HG02852 (cell line): Measurements from ENCODE around the gene EHHADH.
A peak's percentile ranks its signal among the peaks of the same experiment; 100 is the strongest.

Experiments used
- ATAC-seq: cut with Tn5 transposase; IDR thresholded peaks from one replicate; pipeline ENCODE4 v1.9.1; 2021; ENCODE audit warnings: mild to moderate bottlenecking, moderate library complexity; ENCODE audit not compliant: unreplicated experiment

The EHHADH gene

GRCh38 chr3:185253645-185254410, at the start of gene EHHADH:
TSS of gene EHHADH (minus strand) at chr3:185254049. CDS start at chr3:185254022, 27 bp downstream.
- ATAC-seq = peak; percentile 88

- ATAC-seq = peak; percentile 89
These were observed 46.1 kb upstream of the EHHADH start for GRCh38 chr3:185299918-185300426.

- ATAC-seq = no peak
These were observed 44.0 kb upstream of the EHHADH start for GRCh38 chr3:185297867-185298266.

GRCh38 chr3:185292238-185292637, 38.4 kb upstream of the EHHADH start:
- ATAC-seq = no peak

- ATAC-seq = peak; percentile 56
These were observed 36.4 kb upstream of the EHHADH start for GRCh38 chr3:185290266-185290665.

GRCh38 chr3:185283374-185283935, 29.6 kb upstream of the EHHADH start:
- no peak for ATAC-seq

- peak; percentile 98 for ATAC-seq
These were observed 29.0 kb upstream of the EHHADH start for GRCh38 chr3:185282696-185283373.

- ATAC-seq = no peak
These were observed 26.9 kb upstream of the EHHADH start for GRCh38 chr3:185280572-185281365.

GRCh38 chr3:185279587-185280138, 25.8 kb upstream of the EHHADH start:
- ATAC-seq = no peak

GRCh38 chr3:185276415-185276814, 22.6 kb upstream of the EHHADH start:
- ATAC-seq = no peak

- ATAC-seq = no peak
These were observed 18.2 kb upstream of the EHHADH start for GRCh38 chr3:185272033-185272432.

- ATAC-seq = no peak
These were observed 17.1 kb upstream of the EHHADH start for GRCh38 chr3:185270956-185271332.

- no peak for ATAC-seq
These were observed 16.6 kb upstream of the EHHADH start for GRCh38 chr3:185270262-185270955.

GRCh38 chr3:185268194-185268962, 14.5 kb upstream of the EHHADH start:
- ATAC-seq = no peak

GRCh38 chr3:185267193-185267592, 13.3 kb upstream of the EHHADH start:
- no peak for ATAC-seq

GRCh38 chr3:185264849-185265553, 11.2 kb upstream of the EHHADH start:
- ATAC-seq = no peak

- ATAC-seq = no peak
These were observed 9.6 kb upstream of the EHHADH start for GRCh38 chr3:185263423-185263822.

- no peak for ATAC-seq
These were observed 3.5 kb upstream of the EHHADH start for GRCh38 chr3:185257334-185257733.

GRCh38 chr3:185254799-185255198, 950 bp upstream of the EHHADH start:
- no peak for ATAC-seq
